Neural crest cell (in vitro differentiated cells): ENCODE results near the gene ANO4. TPM values are rescaled to one million over a fixed set of nuclear protein-coding genes. Genes with fewer than 3 reads are reported as not detected.

Experiments
- DNase-seq: peaks from one replicate; pipeline ENCODE4 v3.0.0; 2021; ENCODE audit warnings: low read depth, mixed read lengths, low spot score
- H3K27ac Mint-ChIP-seq: one replicate; pipeline ENCODE4 v1.8.0; 2021; ENCODE audit warnings: mild to moderate bottlenecking, mixed read lengths; ENCODE audit not compliant: unreplicated experiment
- H3K27me3 Mint-ChIP-seq: 2 replicates; pipeline ENCODE4 v1.8.0; 2021; ENCODE audit warnings: low read depth, mild to moderate bottlenecking, mixed read lengths
- H3K36me3 Mint-ChIP-seq: 2 replicates; pipeline ENCODE4 v1.8.0; 2021; ENCODE audit warnings: low read depth, mild to moderate bottlenecking, mixed read lengths
- H3K4me1 Mint-ChIP-seq: 2 replicates; pipeline ENCODE4 v1.8.0; 2021; ENCODE audit warnings: mixed read lengths
- H3K4me3 Mint-ChIP-seq: one replicate; pipeline ENCODE4 v1.8.0; 2021; ENCODE audit warnings: mild to moderate bottlenecking, mixed read lengths
- H3K9me3 Mint-ChIP-seq: 2 replicates; pipeline ENCODE4 v1.8.0; 2021; ENCODE audit warnings: mixed read lengths
- total RNA-seq: library from RNA; stranded (reverse); gene quantifications from 2 replicates; pipeline ENCODE4 v1.2.1, GENCODE V29; 2021
- TF ChIP-seq, protein P1 (sequence below): fragments of 200-600 bp; sonication (generic); conservative IDR thresholded peaks from 2 replicates; pipeline ENCODE4 v1.5.0; 2021; ENCODE audit warnings: antibody characterized with exemption, mild to moderate bottlenecking

The ANO4 gene
- total RNA-seq, 1 donor from 2014 or later, result 0.61 TPM

DNA sequence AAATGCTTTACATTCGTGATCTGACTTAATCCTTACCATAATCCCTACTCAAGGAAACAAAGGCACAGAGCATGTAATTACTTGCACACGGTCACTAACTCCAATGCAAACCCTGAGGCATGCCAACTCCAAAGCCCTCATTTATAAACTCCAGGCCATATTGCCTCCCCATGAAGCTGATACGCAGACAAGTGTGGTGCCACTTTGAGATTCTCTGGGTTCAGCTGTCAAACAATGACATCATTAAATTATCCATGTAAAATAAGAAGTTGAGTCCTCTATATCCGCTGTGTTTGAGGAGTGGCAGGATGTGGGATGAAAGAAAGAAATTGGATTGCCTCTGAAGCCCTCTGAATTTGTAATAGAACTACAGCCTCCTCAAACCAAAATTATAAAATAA, 62.8 kb downstream of the ANO4 start:
- no peak for DNase-seq
- Mint-ChIP-seq H3K36me3 (no peaks in the 10 kb centered on the region), H3K27ac (no peak overlapping the region), H3K4me1 (no peaks in the 10 kb centered on the region), H3K9me3 (no peaks in the 10 kb centered on the region), H3K4me3 (no peak overlapping the region), H3K27me3 (peaks cover 4% of the 10 kb centered on the region)
- TF ChIP-seq, protein P1, sequence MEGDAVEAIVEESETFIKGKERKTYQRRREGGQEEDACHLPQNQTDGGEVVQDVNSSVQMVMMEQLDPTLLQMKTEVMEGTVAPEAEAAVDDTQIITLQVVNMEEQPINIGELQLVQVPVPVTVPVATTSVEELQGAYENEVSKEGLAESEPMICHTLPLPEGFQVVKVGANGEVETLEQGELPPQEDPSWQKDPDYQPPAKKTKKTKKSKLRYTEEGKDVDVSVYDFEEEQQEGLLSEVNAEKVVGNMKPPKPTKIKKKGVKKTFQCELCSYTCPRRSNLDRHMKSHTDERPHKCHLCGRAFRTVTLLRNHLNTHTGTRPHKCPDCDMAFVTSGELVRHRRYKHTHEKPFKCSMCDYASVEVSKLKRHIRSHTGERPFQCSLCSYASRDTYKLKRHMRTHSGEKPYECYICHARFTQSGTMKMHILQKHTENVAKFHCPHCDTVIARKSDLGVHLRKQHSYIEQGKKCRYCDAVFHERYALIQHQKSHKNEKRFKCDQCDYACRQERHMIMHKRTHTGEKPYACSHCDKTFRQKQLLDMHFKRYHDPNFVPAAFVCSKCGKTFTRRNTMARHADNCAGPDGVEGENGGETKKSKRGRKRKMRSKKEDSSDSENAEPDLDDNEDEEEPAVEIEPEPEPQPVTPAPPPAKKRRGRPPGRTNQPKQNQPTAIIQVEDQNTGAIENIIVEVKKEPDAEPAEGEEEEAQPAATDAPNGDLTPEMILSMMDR, result no peak

DNA sequence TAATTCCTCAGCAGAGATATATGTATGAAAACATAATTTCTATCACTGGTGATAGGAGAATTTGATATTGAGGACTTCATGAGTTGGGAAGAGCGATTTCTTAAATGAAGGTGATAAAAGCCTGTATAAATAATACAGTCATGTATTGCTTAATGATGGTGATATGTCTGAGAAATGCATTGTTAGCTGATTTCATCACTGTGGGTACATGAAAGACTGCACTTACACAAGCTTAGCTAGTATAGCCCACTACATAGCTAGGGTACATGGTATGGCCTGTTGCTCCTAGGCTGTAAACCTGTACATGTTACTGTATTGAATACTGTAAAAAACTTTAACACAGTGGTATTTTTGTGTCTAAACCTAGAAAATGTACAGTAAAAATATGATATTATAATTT, 63.4 kb downstream of the ANO4 start:
- no peak for DNase-seq
- Mint-ChIP-seq H3K9me3 (no peaks in the 10 kb centered on the region), H3K27ac (no peak overlapping the region), H3K4me1 (no peaks in the 10 kb centered on the region), H3K27me3 (peaks cover 4% of the 10 kb centered on the region), H3K4me3 (no peak overlapping the region), H3K36me3 (no peaks in the 10 kb centered on the region)
- TF ChIP-seq, protein P1, result no peak

DNA sequence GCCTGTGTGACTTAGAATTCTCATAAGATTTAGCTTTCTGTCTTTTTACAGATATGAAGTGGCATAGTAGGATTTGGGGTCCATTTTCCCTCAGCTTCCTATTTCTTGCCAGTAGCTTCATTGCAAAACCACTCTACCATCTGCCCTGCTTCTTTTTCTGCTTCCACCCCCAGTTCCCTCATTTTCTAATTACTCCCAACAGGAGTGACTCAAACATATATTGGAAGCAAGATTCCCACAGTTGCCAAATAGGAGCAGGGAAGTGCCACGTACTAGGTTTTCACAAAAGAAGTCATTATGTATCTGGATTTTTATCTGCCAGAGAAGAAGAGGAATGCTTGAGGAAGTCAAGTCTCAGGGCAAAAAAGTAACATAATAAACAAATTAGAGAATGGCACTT, 64.1 kb downstream of the ANO4 start:
- H3K27ac Mint-ChIP-seq, result no peak overlapping the region
- no peaks in the 10 kb centered on the region for H3K4me1 Mint-ChIP-seq
- peaks cover 4% of the 10 kb centered on the region for H3K27me3 Mint-ChIP-seq
- H3K36me3 Mint-ChIP-seq, result no peaks in the 10 kb centered on the region
- no peaks in the 10 kb centered on the region for H3K9me3 Mint-ChIP-seq
- no peak for DNase-seq
- H3K4me3 Mint-ChIP-seq, result no peak overlapping the region
- TF ChIP-seq, protein P1, result no peak

DNA sequence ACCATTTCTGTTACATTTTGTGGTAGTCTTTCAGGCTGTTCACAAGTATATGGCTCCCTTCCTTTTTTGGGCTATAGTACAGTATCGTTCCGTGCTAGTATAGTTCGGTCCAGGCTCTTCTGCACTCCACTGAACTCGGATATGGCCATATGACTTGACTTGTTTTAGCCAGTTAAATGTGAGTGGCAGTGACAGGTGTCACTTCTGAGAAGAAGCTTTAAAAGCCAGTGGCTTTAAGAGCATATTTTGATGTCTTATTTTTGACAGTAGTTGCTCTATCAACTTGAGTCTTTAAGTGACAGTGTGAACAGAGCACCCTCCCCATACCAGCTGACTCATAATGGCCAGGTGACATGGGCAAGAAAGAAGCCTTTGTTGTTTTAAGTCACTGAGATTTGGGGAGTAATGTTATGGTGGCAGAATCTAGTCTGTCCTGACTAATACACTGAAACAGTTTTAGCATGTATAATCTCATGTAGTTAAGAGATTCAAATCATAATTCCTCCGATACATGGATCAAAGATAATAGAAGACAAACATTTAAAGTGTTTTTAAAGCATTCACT, 64.6 kb downstream of the ANO4 start:
- TF ChIP-seq, protein P1, result no peak
- Mint-ChIP-seq H3K4me1 (no peaks in the 10 kb centered on the region), H3K9me3 (no peaks in the 10 kb centered on the region), H3K36me3 (no peaks in the 10 kb centered on the region), H3K27me3 (peaks cover 4% of the 10 kb centered on the region), H3K4me3 (no peak overlapping the region), H3K27ac (no peak overlapping the region)
- no peak for DNase-seq

DNA sequence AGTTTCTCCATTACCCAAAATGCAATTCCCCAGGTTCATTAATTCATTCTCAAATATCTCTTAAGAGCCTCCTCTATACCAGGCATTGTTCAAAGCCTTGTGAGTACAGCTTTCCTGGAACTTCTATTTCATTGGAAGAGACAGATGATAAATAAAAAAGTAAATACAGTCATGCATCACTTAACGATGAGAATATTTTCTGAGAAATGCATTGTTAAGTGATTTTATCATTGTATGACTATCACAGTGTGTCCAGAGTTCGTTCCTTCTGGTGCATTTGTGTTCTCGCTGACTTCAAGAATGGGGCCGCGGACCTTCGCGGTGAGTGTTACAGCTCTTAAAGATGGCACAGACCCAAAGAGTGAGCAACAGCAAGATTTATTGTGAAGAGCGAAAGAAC, 66.0 kb downstream of the ANO4 start:
- Mint-ChIP-seq H3K9me3 (no peaks in the 10 kb centered on the region), H3K36me3 (no peaks in the 10 kb centered on the region), H3K27ac (no peak overlapping the region), H3K4me3 (no peak overlapping the region), H3K4me1 (no peaks in the 10 kb centered on the region), H3K27me3 (peaks cover 4% of the 10 kb centered on the region)
- no peak for DNase-seq
- TF ChIP-seq, protein P1, result no peak
